Peyer's patch (tissue), 4 donors: ENCODE measurements around the gene GSC2. TPM values are rescaled to one million over a fixed set of nuclear protein-coding genes. Genes with fewer than 3 reads are reported as not detected.

Experiments
- DNase-seq, 3 donors: peaks; one replicate each; pipeline ENCODE4 v3.0.0-alpha.2; 2017 to 2019
- H3K27ac ChIP-seq, 4 donors: fragments of 200-600 bp; sonication (generic); one replicate each; pipeline ENCODE4 v1.5.1; 2016 to 2019
- H3K27me3 ChIP-seq, 2 donors: fragments of 200-600 bp; sonication (generic); one replicate each; pipeline ENCODE4 v1.5.1; 2019
- H3K36me3 ChIP-seq, 3 donors: fragments of 200-600 bp; sonication (generic); one replicate each; pipeline ENCODE4 v1.5.1; 2016 to 2019
- H3K4me1 ChIP-seq, 4 donors: fragments of 200-600 bp; sonication (generic); one replicate each; pipeline ENCODE4 v1.5.1; 2016 to 2019
- H3K4me3 ChIP-seq, 4 donors: fragments of 200-600 bp; sonication (generic); 1 replicate in 3 of 4; 2 replicates in 1 of 4; pipeline ENCODE4 v1.5.1; 2016 to 2019; ENCODE audit warnings: mild to moderate bottlenecking in 1 of 4
- H3K9me3 ChIP-seq, 4 donors: fragments of 200-600 bp; sonication (generic); one replicate each; pipeline ENCODE4 v1.5.1; 2016 to 2019; ENCODE audit warnings: mild to moderate bottlenecking in 1 of 4
- POLR2A ChIP-seq, 2 donors: fragments of 450-650 bp; IDR thresholded peaks; one replicate each; pipeline ENCODE4 v1.5.1; 2017; ENCODE audit warnings: antibody characterized with exemption in 2 of 2, mild to moderate bottlenecking in 2 of 2, moderate library complexity in 2 of 2
- total RNA-seq, 4 donors: library from RNA; depleted of rRNA; stranded (reverse); fragments of >200 nt; gene quantifications; one replicate each; pipeline ENCODE4 v1.1.0, GENCODE V29; 2016
- TF ChIP-seq, protein P1 (sequence below), 6 experiments: fragments of 450-650 bp in 4 of 6; fragments of 200-600 bp in 2 of 6; sonication (generic) in 1 of 6; IDR thresholded peaks; one replicate each; pipeline ENCODE4 v1.5.1; 2017 to 2019; ENCODE audit warnings: antibody characterized with exemption in 6 of 6, mild to moderate bottlenecking in 3 of 6, moderate library complexity in 1 of 6

GSC2 gene
- total RNA-seq, 4 donors from 2014 or later, result not detected

DNA sequence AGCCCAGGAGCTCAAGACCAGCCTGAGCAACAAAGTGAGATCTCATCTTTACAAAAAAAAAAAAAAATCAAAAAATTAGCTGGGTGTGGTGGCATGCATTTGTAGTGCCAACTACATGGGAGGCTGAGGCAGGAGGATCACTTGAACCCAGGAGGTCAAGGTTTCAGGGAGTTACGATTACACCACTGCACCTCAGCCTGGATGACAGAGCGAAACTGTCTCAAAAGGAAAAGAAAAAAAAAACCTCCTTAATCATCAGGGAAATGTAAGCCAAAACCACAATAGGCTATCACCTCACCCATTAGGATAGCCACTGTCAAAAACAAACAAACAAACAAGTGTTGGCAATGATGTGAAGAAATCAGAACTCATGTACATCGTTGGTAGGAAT, 41.3 kb downstream of the GSC2 start:
- peaks cover 0 to 31% (median 16%) of the 10 kb centered on the region in 4 donors for H3K4me1 ChIP-seq
- no peaks in the 10 kb centered on the region for H3K27me3 ChIP-seq
- no peak overlapping the region for H3K4me3 ChIP-seq
- peak overlapping the region in 2 of 4 donors; percentile 61 to 73 for H3K27ac ChIP-seq
- DNase-seq, result no peak
- H3K9me3 ChIP-seq, result no peaks in the 10 kb centered on the region
- no peaks in the 10 kb centered on the region for H3K36me3 ChIP-seq
- TF ChIP-seq, protein P1, sequence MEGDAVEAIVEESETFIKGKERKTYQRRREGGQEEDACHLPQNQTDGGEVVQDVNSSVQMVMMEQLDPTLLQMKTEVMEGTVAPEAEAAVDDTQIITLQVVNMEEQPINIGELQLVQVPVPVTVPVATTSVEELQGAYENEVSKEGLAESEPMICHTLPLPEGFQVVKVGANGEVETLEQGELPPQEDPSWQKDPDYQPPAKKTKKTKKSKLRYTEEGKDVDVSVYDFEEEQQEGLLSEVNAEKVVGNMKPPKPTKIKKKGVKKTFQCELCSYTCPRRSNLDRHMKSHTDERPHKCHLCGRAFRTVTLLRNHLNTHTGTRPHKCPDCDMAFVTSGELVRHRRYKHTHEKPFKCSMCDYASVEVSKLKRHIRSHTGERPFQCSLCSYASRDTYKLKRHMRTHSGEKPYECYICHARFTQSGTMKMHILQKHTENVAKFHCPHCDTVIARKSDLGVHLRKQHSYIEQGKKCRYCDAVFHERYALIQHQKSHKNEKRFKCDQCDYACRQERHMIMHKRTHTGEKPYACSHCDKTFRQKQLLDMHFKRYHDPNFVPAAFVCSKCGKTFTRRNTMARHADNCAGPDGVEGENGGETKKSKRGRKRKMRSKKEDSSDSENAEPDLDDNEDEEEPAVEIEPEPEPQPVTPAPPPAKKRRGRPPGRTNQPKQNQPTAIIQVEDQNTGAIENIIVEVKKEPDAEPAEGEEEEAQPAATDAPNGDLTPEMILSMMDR (IDR thresholded peaks at IDR 0.05), result no peak
- no peak for TF ChIP-seq POLR2A (IDR thresholded peaks at IDR 0.05)

DNA sequence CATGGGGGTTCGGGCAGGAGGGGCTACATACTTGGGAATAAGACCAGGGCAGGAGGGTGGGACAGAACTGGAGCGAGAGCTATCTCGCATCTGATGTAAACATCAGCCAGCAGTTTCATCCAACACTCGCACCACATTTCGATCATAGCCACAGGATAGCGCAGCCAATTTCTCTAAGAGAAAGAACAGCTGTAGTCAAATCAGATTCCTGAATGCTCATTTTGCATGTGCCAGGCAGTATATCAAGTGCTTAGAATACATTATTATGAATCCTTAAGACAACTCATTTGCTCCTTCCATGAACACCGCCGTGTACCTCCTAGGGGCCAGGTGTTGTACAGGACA, 42.4 kb downstream of the GSC2 start:
- Histone ChIP-seq H3K27ac (no peak overlapping the region), H3K4me3 (no peak overlapping the region), H3K4me1 (peaks cover 0 to 31% (median 16%) of the 10 kb centered on the region in 4 donors), H3K36me3 (no peaks in the 10 kb centered on the region), H3K9me3 (no peaks in the 10 kb centered on the region), H3K27me3 (no peaks in the 10 kb centered on the region)
- DNase-seq, result peak in 1 of 3 donors; percentile 26
- no peak for TF ChIP-seq POLR2A (IDR thresholded peaks at IDR 0.05)
- TF ChIP-seq, protein P1 (IDR thresholded peaks at IDR 0.05), result no peak

DNA sequence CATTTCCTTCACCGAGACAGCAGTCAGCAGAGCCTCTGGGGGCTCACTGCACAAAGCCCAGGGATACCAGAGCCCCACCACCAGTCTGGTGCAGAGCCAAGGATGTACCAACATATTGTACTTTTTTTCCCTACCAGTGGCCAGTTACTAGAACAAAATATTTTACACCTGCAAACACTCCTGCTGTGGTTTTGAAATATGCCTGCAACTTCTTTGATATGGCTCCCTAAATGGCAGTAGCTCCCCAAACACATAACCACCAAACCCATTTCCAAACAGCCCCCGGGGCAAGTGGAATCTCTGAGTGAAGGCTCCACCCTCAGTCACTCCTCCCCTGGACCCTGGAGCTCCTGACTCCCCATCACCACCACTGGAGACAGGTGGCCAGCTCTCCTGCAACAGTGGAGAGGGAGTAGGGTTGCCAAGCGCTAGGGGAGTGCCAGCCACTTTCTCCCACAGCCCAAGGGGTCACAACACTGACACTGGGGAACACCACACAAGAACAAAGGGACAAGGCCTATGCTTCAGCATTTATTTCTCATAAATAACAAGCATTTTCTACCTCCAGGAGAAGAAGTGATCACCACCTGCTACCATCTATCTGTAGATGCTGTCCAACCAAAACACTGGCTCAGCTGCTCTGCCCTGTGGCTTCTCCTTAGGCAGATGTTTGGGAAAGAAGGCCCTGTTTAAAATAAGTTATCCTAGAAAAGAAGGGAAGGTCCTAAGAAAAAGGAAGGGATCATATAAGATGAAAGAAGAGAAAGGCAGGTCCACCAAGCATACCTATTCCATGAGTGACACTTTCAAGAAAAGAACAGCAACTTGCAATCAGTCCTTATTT, 43.0 kb downstream of the GSC2 start:
- TF ChIP-seq POLR2A (IDR thresholded peaks at IDR 0.05), result no peak
- TF ChIP-seq, protein P1 (IDR thresholded peaks at IDR 0.05), result no peak
- peaks cover 0 to 31% (median 16%) of the 10 kb centered on the region in 4 donors for H3K4me1 ChIP-seq
- no peak overlapping the region for H3K4me3 ChIP-seq
- H3K27me3 ChIP-seq, result no peaks in the 10 kb centered on the region
- H3K9me3 ChIP-seq, result no peaks in the 10 kb centered on the region
- DNase-seq, result peak in 1 of 3 donors; percentile 19
- H3K36me3 ChIP-seq, result no peaks in the 10 kb centered on the region
- H3K27ac ChIP-seq, result no peak overlapping the region

DNA sequence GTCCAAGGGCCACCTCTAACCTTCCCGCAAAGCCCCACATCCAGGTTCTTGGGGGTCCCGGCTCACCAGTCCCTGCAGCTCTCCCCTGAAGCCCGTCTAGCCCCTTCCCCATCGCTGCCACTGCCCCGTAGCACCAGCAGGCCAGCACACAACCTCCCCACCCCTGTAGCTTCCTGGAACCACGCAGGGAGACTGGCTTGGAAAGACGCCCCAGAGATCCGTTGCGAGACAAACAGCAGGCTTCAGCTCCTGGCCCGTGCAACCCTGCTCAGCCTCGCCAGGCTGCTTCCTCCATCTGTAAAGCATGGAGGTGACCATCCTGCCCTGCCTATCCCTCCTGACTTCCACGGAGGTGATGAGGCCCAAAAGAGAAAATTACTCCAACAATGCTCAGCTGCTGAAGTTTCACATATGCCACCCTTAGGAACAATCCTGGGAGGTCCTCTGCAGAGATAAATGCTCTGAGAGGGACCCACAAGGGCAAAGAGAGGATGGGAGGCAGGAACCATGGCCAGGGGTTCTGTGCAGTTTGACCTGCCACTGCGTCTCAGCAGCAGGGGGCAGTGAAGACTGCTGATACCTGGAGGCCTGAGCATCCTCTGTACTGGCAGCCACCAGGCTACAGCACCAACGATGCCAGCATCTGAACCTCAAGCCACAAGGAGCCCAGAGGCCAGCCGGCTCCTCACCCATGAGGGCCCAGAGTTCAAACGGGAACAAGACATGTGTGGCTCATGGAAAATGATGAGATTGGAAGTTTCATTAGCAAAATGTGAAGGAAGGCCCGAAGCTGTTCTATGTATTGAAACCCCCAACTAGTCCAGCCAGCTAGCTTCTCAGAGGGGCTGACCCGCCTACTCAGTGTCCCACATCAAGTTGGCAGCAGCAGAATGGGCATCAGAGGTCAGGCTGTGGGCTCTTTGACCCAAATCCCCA, 44.0 kb downstream of the GSC2 start:
- Histone ChIP-seq H3K27me3 (no peaks in the 10 kb centered on the region), H3K36me3 (no peaks in the 10 kb centered on the region), H3K27ac (no peak overlapping the region), H3K4me3 (no peak overlapping the region), H3K4me1 (peaks cover 0 to 31% (median 15%) of the 10 kb centered on the region in 4 donors), H3K9me3 (no peaks in the 10 kb centered on the region)
- TF ChIP-seq, protein P1 (IDR thresholded peaks at IDR 0.05), result peak in 4 of 6 experiments; percentile 7 to 37 (median 25)
- no peak for TF ChIP-seq POLR2A (IDR thresholded peaks at IDR 0.05)
- DNase-seq, result peak in 2 of 3 donors; percentile 28 to 52

DNA sequence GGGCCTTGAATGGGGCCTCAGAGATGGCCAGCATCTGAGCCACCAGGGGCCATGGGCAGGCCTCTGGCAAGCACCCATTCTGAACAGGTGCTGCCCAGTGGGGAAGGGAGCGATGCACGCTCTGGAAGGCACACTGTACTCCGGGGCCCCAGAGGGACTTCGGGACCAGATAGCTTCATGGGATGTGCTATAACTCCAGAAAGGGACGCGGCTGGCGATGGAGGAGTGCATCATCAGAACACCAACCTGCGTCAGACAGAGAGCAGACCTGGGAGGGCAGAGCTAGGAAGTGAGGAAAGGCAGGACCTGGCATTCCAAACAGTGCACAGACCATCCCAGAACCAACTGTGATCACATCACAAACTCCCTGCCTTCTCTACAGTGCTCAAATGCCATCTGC, 44.6 kb downstream of the GSC2 start:
- Histone ChIP-seq H3K4me3 (no peak overlapping the region), H3K36me3 (no peaks in the 10 kb centered on the region), H3K4me1 (peaks cover 0 to 30% (median 12%) of the 10 kb centered on the region in 4 donors), H3K27me3 (no peaks in the 10 kb centered on the region), H3K9me3 (no peaks in the 10 kb centered on the region), H3K27ac (no peak overlapping the region)
- TF ChIP-seq, protein P1 (IDR thresholded peaks at IDR 0.05), result no peak
- TF ChIP-seq POLR2A (IDR thresholded peaks at IDR 0.05), result no peak
- peak in 1 of 3 donors; percentile 27 for DNase-seq
